HEK293 (cell line): Measurements from ENCODE around the gene MTMR12.

ENCODE experiments used
- GLIS1 ChIP-seq: fragments of 450-650 bp; formaldehyde crosslinking; IDR thresholded peaks from 2 replicates; pipeline ENCODE4 v1.5.1; 2016; ENCODE audit warnings: missing biosample characterization, missing genetic modification characterization
- HOXA7 ChIP-seq: sonication (generic); formaldehyde crosslinking; IDR thresholded peaks from 2 replicates; pipeline ENCODE4 v1.8.1; 2022; ENCODE audit warnings: missing genetic modification reagents, borderline replicate concordance
- PRDM1 ChIP-seq: fragments of 450-650 bp; formaldehyde crosslinking; IDR thresholded peaks from 2 replicates; pipeline ENCODE4; 2016; ENCODE audit warnings: missing biosample characterization, missing genetic modification characterization
- REPIN1 ChIP-seq: fragments of 450-650 bp; formaldehyde crosslinking; IDR thresholded peaks from 2 replicates; pipeline ENCODE4 v1.5.1; 2017; ENCODE audit warnings: missing biosample characterization, missing genetic modification characterization, low read depth
- SP7 ChIP-seq: fragments of 450-650 bp; formaldehyde crosslinking; IDR thresholded peaks from 2 replicates; pipeline ENCODE4 v1.5.1; 2016; ENCODE audit warnings: missing biosample characterization, missing genetic modification characterization
- TRIM28 ChIP-seq: IDR thresholded peaks from 2 replicates; pipeline ENCODE4 v1.6.1; 2011; ENCODE audit warnings: low read length, control low read depth, borderline replicate concordance
- YY1 ChIP-seq: fragments of 450-650 bp; formaldehyde crosslinking; IDR thresholded peaks from 2 replicates; pipeline ENCODE4 v1.5.1; 2018; ENCODE audit warnings: missing biosample characterization, missing genetic modification characterization
- YY2 ChIP-seq: fragments of 450-650 bp; formaldehyde crosslinking; IDR thresholded peaks from 2 replicates; pipeline ENCODE4 v1.5.1; 2016; ENCODE audit warnings: missing biosample characterization, missing genetic modification characterization
- ZBTB48 ChIP-seq: fragments of 450-650 bp; formaldehyde crosslinking; IDR thresholded peaks from 2 replicates; pipeline ENCODE4 v1.5.1; 2016; ENCODE audit warnings: missing biosample characterization, missing genetic modification characterization
- ZBTB7A ChIP-seq: fragments of 450-650 bp; formaldehyde crosslinking; IDR thresholded peaks from 2 replicates; pipeline ENCODE4 v1.5.1; 2016; ENCODE audit warnings: low read depth, missing biosample characterization, missing genetic modification characterization
- ZNF10 ChIP-seq: fragments of 450-650 bp; formaldehyde crosslinking; IDR thresholded peaks from 2 replicates; pipeline ENCODE4 v1.5.1; 2017; ENCODE audit warnings: missing biosample characterization, missing genetic modification characterization
- ZNF138 ChIP-seq: fragments of 450-650 bp; formaldehyde crosslinking; IDR thresholded peaks from 2 replicates; pipeline ENCODE4 v1.5.1; 2016; ENCODE audit warnings: missing biosample characterization, missing genetic modification characterization, borderline replicate concordance
- ZNF146 ChIP-seq: fragments of 450-650 bp; formaldehyde crosslinking; IDR thresholded peaks from 2 replicates; pipeline ENCODE4 v1.5.1; 2016; ENCODE audit warnings: missing biosample characterization, missing genetic modification characterization
- ZNF16 ChIP-seq: fragments of 450-650 bp; formaldehyde crosslinking; IDR thresholded peaks from 2 replicates; pipeline ENCODE4 v1.5.1; 2016; ENCODE audit warnings: low read depth, missing biosample characterization, missing genetic modification characterization
- ZNF214 ChIP-seq: fragments of 450-650 bp; formaldehyde crosslinking; IDR thresholded peaks from 2 replicates; pipeline ENCODE4 v1.5.1; 2017; ENCODE audit warnings: missing biosample characterization, mild to moderate bottlenecking, missing genetic modification characterization, borderline replicate concordance
- ZNF24 ChIP-seq: fragments of 450-650 bp; formaldehyde crosslinking; IDR thresholded peaks from 2 replicates; pipeline ENCODE4 v1.5.1; 2016; ENCODE audit warnings: missing biosample characterization, missing genetic modification characterization
- ZNF266 ChIP-seq: fragments of 450-650 bp; formaldehyde crosslinking; IDR thresholded peaks from 2 replicates; pipeline ENCODE4 v1.5.1; 2016; ENCODE audit warnings: missing biosample characterization, missing genetic modification characterization, low read depth
- ZNF280C ChIP-seq: fragments of 450-650 bp; formaldehyde crosslinking; IDR thresholded peaks from 2 replicates; pipeline ENCODE4 v1.5.1; 2016; ENCODE audit warnings: missing biosample characterization, missing genetic modification characterization
- ZNF335 ChIP-seq: fragments of 450-650 bp; formaldehyde crosslinking; conservative IDR thresholded peaks from 2 replicates; pipeline ENCODE4 v1.5.1; 2016; ENCODE audit warnings: missing biosample characterization, missing genetic modification characterization
- ZNF362 ChIP-seq: fragments of 450-650 bp; formaldehyde crosslinking; IDR thresholded peaks from 2 replicates; pipeline ENCODE4 v1.5.1; 2016; ENCODE audit warnings: missing biosample characterization, missing genetic modification characterization
- ZNF510 ChIP-seq: fragments of 450-650 bp; formaldehyde crosslinking; IDR thresholded peaks from 2 replicates; pipeline ENCODE4 v1.5.1; 2018; ENCODE audit warnings: mild to moderate bottlenecking, missing genetic modification characterization, missing biosample characterization; ENCODE audit not compliant: insufficient replicate concordance
- ZNF521 ChIP-seq: fragments of 450-650 bp; formaldehyde crosslinking; IDR thresholded peaks from 2 replicates; pipeline ENCODE4 v1.5.1; 2017; ENCODE audit warnings: missing biosample characterization, mild to moderate bottlenecking, missing genetic modification characterization
- ZNF530 ChIP-seq: fragments of 450-650 bp; formaldehyde crosslinking; IDR thresholded peaks from 2 replicates; pipeline ENCODE4 v1.5.1; 2016; ENCODE audit warnings: low read depth, missing biosample characterization, missing genetic modification characterization
- ZNF596 ChIP-seq: fragments of 450-650 bp; IDR thresholded peaks from 2 replicates; pipeline ENCODE4 v1.5.0; 2018; ENCODE audit warnings: missing biosample characterization, mild to moderate bottlenecking, missing genetic modification characterization, moderate library complexity
- ZNF623 ChIP-seq: fragments of 450-650 bp; formaldehyde crosslinking; IDR thresholded peaks from 2 replicates; pipeline ENCODE4 v1.5.1; 2016; ENCODE audit warnings: missing biosample characterization, missing genetic modification characterization
- ZNF660 ChIP-seq: fragments of 450-650 bp; IDR thresholded peaks from 2 replicates; pipeline ENCODE4 v1.5.1; 2018; ENCODE audit warnings: missing biosample characterization, mild to moderate bottlenecking, missing genetic modification characterization
- ZNF664 ChIP-seq: fragments of 450-650 bp; formaldehyde crosslinking; IDR thresholded peaks from 2 replicates; pipeline ENCODE4 v1.5.1; 2016; ENCODE audit warnings: missing biosample characterization, missing genetic modification characterization
- ZNF677 ChIP-seq: fragments of 450-650 bp; IDR thresholded peaks from 2 replicates; pipeline ENCODE4 v1.5.0; 2018; ENCODE audit warnings: missing biosample characterization, mild to moderate bottlenecking, missing genetic modification characterization, moderate library complexity
- ZNF704 ChIP-seq: fragments of 450-650 bp; formaldehyde crosslinking; IDR thresholded peaks from 2 replicates; pipeline ENCODE4 v1.5.1; 2016; ENCODE audit warnings: missing biosample characterization, missing genetic modification characterization
- ZNF747 ChIP-seq: fragments of 450-650 bp; formaldehyde crosslinking; IDR thresholded peaks from 2 replicates; pipeline ENCODE4 v1.5.1; 2016; ENCODE audit warnings: missing biosample characterization, missing genetic modification characterization
- ZNF777 ChIP-seq: fragments of 450-650 bp; formaldehyde crosslinking; IDR thresholded peaks from 2 replicates; pipeline ENCODE4 v1.5.1; 2017; ENCODE audit warnings: missing biosample characterization, missing genetic modification characterization, borderline replicate concordance
- ZSCAN23 ChIP-seq: fragments of 450-650 bp; formaldehyde crosslinking; IDR thresholded peaks from 2 replicates; pipeline ENCODE4 v1.5.1; 2016; ENCODE audit warnings: missing biosample characterization, missing genetic modification characterization
- TF ChIP-seq, protein P1 (sequence below): fragments of 450-650 bp; formaldehyde crosslinking; IDR thresholded peaks from 2 replicates; pipeline ENCODE4 v1.5.1; 2016; ENCODE audit warnings: missing biosample characterization, missing genetic modification characterization
- TF ChIP-seq, protein P2 (sequence below): IDR thresholded peaks from 2 replicates; pipeline ENCODE4 v1.6.1; 2011; ENCODE audit warnings: mild to moderate bottlenecking, low read depth, low read length, borderline replicate concordance
- TF ChIP-seq, protein P3 (sequence below): fragments of 450-650 bp; formaldehyde crosslinking; IDR thresholded peaks from 2 replicates; pipeline ENCODE4 v1.5.1; 2016; ENCODE audit warnings: missing biosample characterization, missing genetic modification characterization

The MTMR12 gene

DNA sequence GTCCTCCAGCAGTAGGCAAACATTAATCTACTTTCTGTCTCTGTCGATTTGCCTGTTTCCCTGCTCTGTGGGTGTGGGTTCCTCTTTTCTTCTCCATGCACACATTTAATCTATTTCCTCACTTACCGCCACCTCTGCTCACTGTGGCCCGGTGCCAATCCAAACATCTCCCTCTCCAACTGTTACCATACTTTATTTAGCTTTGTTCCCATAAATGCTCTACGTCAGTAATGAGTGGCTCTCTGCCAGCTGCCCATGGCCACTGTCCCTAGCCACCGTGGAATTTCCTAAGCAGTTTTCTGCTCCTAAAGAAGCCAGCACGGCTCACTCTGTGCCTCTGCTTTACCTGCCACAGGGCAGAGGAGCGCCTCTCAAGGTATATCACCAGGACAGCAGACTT is 119.1 kb downstream of the MTMR12 start (continued):
- TF ChIP-seq YY1 (tag by site-specific recombination), result no peak; the same call in 1 of the 2 replicates
- TF ChIP-seq ZNF510 (tag by site-specific recombination), result peak; percentile 88
- TF ChIP-seq REPIN1, result no peak
- peak; percentile 93 for TF ChIP-seq ZBTB48 (tag by site-specific recombination)
- peak; percentile 77 for TF ChIP-seq TRIM28
- TF ChIP-seq ZNF10 (tag by site-specific recombination), result peak; percentile 89
- no peak for TF ChIP-seq ZNF280C (tag by site-specific recombination)
- TF ChIP-seq ZNF362 (tag by site-specific recombination), result no peak
- no peak for TF ChIP-seq ZNF530 (tag by site-specific recombination)
- no peak for TF ChIP-seq HOXA7 (CRISPR knock-in tag)
- TF ChIP-seq SP7 (tag by site-specific recombination), result peak; percentile 90
- TF ChIP-seq ZNF777 (tag by site-specific recombination), result no peak
- TF ChIP-seq ZNF521 (tag by site-specific recombination), result no peak
- TF ChIP-seq ZBTB7A, result no peak
- no peak for TF ChIP-seq ZNF138 (tag by site-specific recombination)
- no peak for TF ChIP-seq ZNF704 (tag by site-specific recombination)
- peak; percentile 75; the same call in 1 of the 2 replicates for TF ChIP-seq ZNF24 (tag by site-specific recombination)
- no peak for TF ChIP-seq ZNF623 (tag by site-specific recombination)
- TF ChIP-seq ZNF596 (tag by site-specific recombination), result peak; percentile 70; the same call in 1 of the 2 replicates
- no peak; the same call in 1 of the 2 replicates for TF ChIP-seq ZNF660 (tag by site-specific recombination)
- TF ChIP-seq GLIS1 (tag by site-specific recombination), result peak; percentile 80
- TF ChIP-seq ZNF664 (tag by site-specific recombination), result peak; percentile 68
- TF ChIP-seq, protein P1, sequence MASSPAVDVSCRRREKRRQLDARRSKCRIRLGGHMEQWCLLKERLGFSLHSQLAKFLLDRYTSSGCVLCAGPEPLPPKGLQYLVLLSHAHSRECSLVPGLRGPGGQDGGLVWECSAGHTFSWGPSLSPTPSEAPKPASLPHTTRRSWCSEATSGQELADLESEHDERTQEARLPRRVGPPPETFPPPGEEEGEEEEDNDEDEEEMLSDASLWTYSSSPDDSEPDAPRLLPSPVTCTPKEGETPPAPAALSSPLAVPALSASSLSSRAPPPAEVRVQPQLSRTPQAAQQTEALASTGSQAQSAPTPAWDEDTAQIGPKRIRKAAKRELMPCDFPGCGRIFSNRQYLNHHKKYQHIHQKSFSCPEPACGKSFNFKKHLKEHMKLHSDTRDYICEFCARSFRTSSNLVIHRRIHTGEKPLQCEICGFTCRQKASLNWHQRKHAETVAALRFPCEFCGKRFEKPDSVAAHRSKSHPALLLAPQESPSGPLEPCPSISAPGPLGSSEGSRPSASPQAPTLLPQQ (tag by site-specific recombination), result peak; percentile 87
- TF ChIP-seq ZNF16 (tag by site-specific recombination), result no peak
- no peak; the same call in 1 of the 2 replicates for TF ChIP-seq ZSCAN23 (tag by site-specific recombination)
- no peak for TF ChIP-seq YY2 (tag by site-specific recombination)
- peak; percentile 63 for TF ChIP-seq ZNF335 (tag by site-specific recombination)
- no peak for TF ChIP-seq ZNF677 (tag by site-specific recombination)
- no peak; the same call in 1 of the 2 replicates for TF ChIP-seq PRDM1 (tag by site-specific recombination)
- TF ChIP-seq ZNF266 (tag by site-specific recombination), result no peak
- TF ChIP-seq, protein P2, sequence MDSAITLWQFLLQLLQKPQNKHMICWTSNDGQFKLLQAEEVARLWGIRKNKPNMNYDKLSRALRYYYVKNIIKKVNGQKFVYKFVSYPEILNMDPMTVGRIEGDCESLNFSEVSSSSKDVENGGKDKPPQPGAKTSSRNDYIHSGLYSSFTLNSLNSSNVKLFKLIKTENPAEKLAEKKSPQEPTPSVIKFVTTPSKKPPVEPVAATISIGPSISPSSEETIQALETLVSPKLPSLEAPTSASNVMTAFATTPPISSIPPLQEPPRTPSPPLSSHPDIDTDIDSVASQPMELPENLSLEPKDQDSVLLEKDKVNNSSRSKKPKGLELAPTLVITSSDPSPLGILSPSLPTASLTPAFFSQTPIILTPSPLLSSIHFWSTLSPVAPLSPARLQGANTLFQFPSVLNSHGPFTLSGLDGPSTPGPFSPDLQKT, result no peak
- no peak for TF ChIP-seq ZNF146 (tag by site-specific recombination)
- TF ChIP-seq, protein P3, sequence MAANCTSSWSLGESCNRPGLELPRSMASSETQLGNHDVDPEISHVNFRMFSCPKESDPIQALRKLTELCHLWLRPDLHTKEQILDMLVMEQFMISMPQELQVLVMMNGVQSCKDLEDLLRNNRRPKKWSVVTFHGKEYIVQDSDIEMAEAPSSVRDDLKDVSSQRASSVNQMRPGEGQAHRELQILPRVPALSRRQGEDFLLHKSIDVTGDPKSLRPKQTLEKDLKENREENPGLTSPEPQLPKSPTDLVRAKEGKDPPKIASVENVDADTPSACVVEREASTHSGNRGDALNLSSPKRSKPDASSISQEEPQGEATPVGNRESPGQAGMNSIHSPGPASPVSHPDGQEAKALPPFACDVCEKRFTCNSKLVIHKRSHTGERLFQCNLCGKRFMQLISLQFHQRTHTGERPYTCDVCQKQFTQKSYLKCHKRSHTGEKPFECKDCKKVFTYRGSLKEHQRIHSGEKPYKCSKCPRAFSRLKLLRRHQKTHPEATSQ (tag by site-specific recombination), result no peak
- no peak for TF ChIP-seq ZNF747 (tag by site-specific recombination)
- no peak for TF ChIP-seq ZNF214
